Progenitor cell of endocrine pancreas (in vitro differentiated cells): ENCODE data around the gene LRRC37A. TPM values are rescaled to one million over a fixed set of nuclear protein-coding genes. Genes with fewer than 3 reads are reported as not detected.
"Not testable (repeated sequence)": the region's sequence is repeated elsewhere in the genome, so short reads cannot be mapped to it uniquely, and the experiment has no call there.

Experiments used
- DNase-seq: peaks from one replicate; pipeline ENCODE4 v3.0.0; 2021; ENCODE audit warnings: low spot score; ENCODE audit not compliant: unreplicated experiment
- H3K27ac Mint-ChIP-seq: 2 replicates; pipeline ENCODE4 v1.8.0; 2021; ENCODE audit warnings: mild to moderate bottlenecking, moderate library complexity, mixed read lengths
- H3K27me3 Mint-ChIP-seq: 2 replicates; pipeline ENCODE4 v1.8.0; 2021; ENCODE audit warnings: mixed read lengths
- H3K36me3 Mint-ChIP-seq: 2 replicates; pipeline ENCODE4 v1.8.0; 2022; ENCODE audit warnings: mixed read lengths; ENCODE audit not compliant: insufficient read depth
- H3K4me1 Mint-ChIP-seq: 2 replicates; pipeline ENCODE4 v1.8.0; 2021; ENCODE audit warnings: low read depth, mixed read lengths
- H3K4me3 Mint-ChIP-seq: 2 replicates; pipeline ENCODE4 v1.8.0; 2021; ENCODE audit warnings: low read depth, mild to moderate bottlenecking, moderate library complexity, mixed read lengths
- H3K9me3 Mint-ChIP-seq: 2 replicates; pipeline ENCODE4 v1.8.0; 2021; ENCODE audit warnings: low read depth, mixed read lengths
- CTCF ChIP-seq: fragments of 200-600 bp; sonication (generic); IDR thresholded peaks from one replicate; pipeline ENCODE4 v1.5.0; 2021; ENCODE audit warnings: antibody characterized with exemption, mild to moderate bottlenecking; ENCODE audit not compliant: unreplicated experiment
- long read RNA-seq: library from polyadenylated mRNA; unstranded; transcript quantifications from one replicate; pipeline ENCODE4 v2.0.0, GENCODE V29; 2020
- total RNA-seq: library from RNA; stranded (reverse); gene quantifications from 2 replicates; pipeline ENCODE4 v1.2.1, GENCODE V29; 2021

LRRC37A gene
- total RNA-seq: 6.8 TPM in 2 replicates
- long read RNA-seq, partial matches to known transcripts: 0 of 1 reads
- long read RNA-seq, other reads (novel, unspliced or antisense): 1 of 1 reads

GRCh38 chr17:46294831-46295230 lies at the start of gene LRRC37A:
LRRC37A (plus strand) TSS chr17:46295131; CDS start chr17:46295134, 3 bp downstream.
- H3K27ac Mint-ChIP-seq, H3K9me3 Mint-ChIP-seq, H3K36me3 Mint-ChIP-seq, H3K27me3 Mint-ChIP-seq, H3K4me3 Mint-ChIP-seq, DNase-seq, H3K4me1 Mint-ChIP-seq: not testable (repeated sequence)

DNA sequence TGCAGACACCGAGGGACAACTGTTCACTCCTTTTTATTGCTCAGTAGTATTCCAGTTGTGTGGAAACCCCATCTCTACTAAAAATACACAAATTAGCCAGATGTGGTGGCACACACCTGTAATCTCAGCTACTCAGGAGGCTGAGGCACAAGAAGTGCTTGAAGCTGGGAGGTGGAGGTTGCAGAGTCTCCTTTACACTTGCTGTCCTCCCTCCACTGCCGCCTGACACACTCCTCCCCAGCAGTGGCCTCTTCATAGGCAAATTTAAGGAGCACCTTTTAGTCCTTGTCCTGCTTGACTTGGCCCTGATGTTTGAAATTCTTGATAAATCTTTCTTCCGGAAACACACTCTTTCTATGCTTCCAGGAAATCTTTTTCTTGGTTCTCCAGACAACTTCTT lies 45.8 kb upstream of the LRRC37A start:
- not testable (repeated sequence) for H3K27me3 Mint-ChIP-seq, DNase-seq, H3K36me3 Mint-ChIP-seq

GRCh38 chr17:46252804-46253203 lies 42.1 kb upstream of the LRRC37A start:
- not testable (repeated sequence) for H3K4me3 Mint-ChIP-seq, H3K4me1 Mint-ChIP-seq, H3K27me3 Mint-ChIP-seq, H3K27ac Mint-ChIP-seq, DNase-seq, H3K36me3 Mint-ChIP-seq, H3K9me3 Mint-ChIP-seq

More for the DNA sequence above, 45.8 kb upstream of the LRRC37A start:
- H3K4me1 Mint-ChIP-seq, H3K27ac Mint-ChIP-seq, H3K4me3 Mint-ChIP-seq, H3K9me3 Mint-ChIP-seq: not testable (repeated sequence)

- not testable (repeated sequence) for H3K4me1 Mint-ChIP-seq, H3K9me3 Mint-ChIP-seq, H3K27ac Mint-ChIP-seq, H3K27me3 Mint-ChIP-seq, H3K4me3 Mint-ChIP-seq, H3K36me3 Mint-ChIP-seq
- peak; percentile 56 for TF ChIP-seq CTCF
- DNase-seq: peak; percentile 52
Observed at GRCh38 chr17:46253722-46254121, 41.2 kb upstream of the LRRC37A start.

DNA sequence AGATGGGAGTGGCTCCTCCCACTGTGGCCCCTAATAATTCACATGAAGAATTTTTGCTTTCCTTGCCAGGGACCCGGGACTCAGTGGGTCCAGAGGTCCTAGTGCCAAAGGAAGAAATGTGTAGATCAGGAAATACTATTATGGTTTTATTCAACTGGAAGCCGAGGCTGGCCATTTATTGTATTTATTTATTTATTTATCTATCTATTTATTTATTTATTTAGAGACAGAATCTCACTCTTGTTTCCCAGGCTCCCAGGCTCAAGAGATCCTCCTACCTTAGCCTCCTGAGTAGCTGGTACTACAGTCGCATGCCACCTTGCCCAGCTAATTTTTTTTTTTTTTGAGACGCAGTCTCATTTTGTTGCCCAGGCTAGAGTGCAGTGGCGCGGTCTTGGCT lies 40.7 kb upstream of the LRRC37A start:
- H3K27me3 Mint-ChIP-seq, H3K4me3 Mint-ChIP-seq, H3K9me3 Mint-ChIP-seq, H3K27ac Mint-ChIP-seq, DNase-seq, H3K4me1 Mint-ChIP-seq, H3K36me3 Mint-ChIP-seq: not testable (repeated sequence)

- not testable (repeated sequence) for H3K27ac Mint-ChIP-seq, DNase-seq, H3K4me3 Mint-ChIP-seq, H3K36me3 Mint-ChIP-seq, H3K4me1 Mint-ChIP-seq, H3K27me3 Mint-ChIP-seq, H3K9me3 Mint-ChIP-seq
Observed at GRCh38 chr17:46256369-46256768, 38.6 kb upstream of the LRRC37A start.

DNA sequence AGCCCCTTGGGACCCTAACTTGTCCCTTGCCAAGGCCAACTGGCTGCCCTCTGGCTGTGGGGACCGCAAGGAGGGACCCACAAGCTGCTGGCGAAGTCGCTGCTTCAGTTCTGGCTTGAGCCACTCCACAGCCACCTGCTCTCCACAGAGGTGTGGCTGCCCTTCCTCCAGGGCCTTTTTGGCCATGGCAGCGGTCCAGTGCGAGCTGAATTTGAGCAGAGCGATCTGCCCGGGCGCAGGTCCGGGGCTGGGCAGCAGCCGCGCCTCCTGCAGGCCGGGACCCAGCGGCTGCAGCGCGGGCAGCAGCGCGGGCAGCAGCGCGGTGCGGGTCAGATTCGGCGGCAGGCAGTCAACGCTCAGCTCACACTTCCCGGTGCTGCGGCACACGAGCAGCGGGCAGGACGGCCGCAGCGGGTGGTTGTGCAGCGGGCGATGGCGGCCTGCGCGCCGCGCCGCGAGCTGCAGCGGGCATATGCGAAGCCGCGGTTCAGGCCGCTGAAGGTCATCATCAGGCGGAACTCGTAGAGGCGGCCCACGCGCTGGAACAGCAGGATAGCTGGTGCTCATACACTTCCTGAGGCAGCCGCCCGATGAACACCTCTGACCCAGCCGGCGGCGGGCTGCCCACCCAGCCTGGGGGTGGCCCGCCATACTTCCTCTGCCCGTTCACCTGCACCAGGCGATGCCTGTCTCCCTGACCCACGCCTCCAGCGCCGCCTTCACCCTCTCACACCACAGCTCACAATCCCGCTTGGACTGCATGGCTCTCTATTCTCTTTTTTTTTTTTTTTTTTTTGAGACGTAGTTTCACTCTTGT lies 34.9 kb upstream of the LRRC37A start:
- peak overlapping the region; percentile 13 for H3K27ac Mint-ChIP-seq
- H3K4me1 Mint-ChIP-seq, H3K36me3 Mint-ChIP-seq, DNase-seq, H3K9me3 Mint-ChIP-seq: not testable (repeated sequence)
- TF ChIP-seq CTCF: peak; percentile 49
- H3K4me3 Mint-ChIP-seq: peak overlapping the region; percentile 64
- peaks cover 31% of the 10 kb centered on the region for H3K27me3 Mint-ChIP-seq

DNA sequence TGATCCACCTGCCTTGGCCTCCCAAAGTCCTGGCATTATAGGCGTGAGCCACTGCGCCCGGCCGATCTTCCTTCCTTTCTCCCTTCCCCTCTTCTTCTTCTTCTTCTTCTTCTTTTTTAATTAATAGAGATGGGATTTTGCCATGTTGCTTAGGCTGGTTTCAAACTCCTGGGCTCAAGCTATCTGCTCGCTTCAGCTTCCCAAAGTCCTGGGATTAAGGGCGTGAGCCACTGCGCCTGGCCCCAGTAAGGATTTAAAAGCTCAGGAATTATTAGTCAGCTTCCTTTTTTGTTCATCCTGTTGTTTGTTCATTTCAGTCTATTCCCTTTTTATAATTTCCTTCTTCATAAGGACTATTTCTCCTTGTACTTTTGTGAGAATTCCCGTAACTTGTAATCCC lies 32.7 kb upstream of the LRRC37A start:
- H3K4me1 Mint-ChIP-seq: peaks cover 14% of the 10 kb centered on the region
- no peak overlapping the region for H3K27ac Mint-ChIP-seq
- peaks cover 44% of the 10 kb centered on the region for H3K27me3 Mint-ChIP-seq
- DNase-seq: no peak
- peaks cover 3% of the 10 kb centered on the region for H3K36me3 Mint-ChIP-seq
- no peaks in the 10 kb centered on the region for H3K9me3 Mint-ChIP-seq
- TF ChIP-seq CTCF: no peak
- H3K4me3 Mint-ChIP-seq: no peak overlapping the region
